Measurements from ENCODE around the gene EXOC1.

DNA sequence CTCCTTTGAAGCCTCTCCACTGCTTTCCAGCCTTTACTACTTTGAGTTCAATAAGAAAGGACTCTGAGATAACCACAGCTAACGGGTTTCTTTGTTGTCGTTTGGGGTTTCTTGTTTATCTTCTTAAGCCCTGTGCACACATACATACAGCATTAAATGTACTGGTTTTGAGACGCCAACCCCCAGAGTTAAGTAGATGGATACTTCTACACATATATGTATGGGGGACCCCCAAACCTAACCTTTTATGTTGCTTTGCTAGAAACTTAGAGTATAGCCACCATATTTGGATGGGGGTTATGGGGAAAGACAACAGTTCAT, 96.0 kb downstream of the EXOC1 start:
- TF ChIP-seq, protein P1, sequence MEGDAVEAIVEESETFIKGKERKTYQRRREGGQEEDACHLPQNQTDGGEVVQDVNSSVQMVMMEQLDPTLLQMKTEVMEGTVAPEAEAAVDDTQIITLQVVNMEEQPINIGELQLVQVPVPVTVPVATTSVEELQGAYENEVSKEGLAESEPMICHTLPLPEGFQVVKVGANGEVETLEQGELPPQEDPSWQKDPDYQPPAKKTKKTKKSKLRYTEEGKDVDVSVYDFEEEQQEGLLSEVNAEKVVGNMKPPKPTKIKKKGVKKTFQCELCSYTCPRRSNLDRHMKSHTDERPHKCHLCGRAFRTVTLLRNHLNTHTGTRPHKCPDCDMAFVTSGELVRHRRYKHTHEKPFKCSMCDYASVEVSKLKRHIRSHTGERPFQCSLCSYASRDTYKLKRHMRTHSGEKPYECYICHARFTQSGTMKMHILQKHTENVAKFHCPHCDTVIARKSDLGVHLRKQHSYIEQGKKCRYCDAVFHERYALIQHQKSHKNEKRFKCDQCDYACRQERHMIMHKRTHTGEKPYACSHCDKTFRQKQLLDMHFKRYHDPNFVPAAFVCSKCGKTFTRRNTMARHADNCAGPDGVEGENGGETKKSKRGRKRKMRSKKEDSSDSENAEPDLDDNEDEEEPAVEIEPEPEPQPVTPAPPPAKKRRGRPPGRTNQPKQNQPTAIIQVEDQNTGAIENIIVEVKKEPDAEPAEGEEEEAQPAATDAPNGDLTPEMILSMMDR (IDR thresholded peaks at IDR 0.05; ENCODE audit: insufficient read depth, low read length, poor library complexity, severe bottlenecking): no peak
- TF ChIP-seq EZH2phosphoT487 (conservative IDR thresholded peaks at IDR 0.05; ENCODE audit: low read length): no peak

All from SU-DHL-6 (cell line).